Stimulated activated CD4-positive, alpha-beta T cell treated with anti-CD3 and anti-CD28 coated beads, Interleukin-1b, Interleukin-23, amount 100 ng/mL, for 1 hour (primary cell): ENCODE results near the gene MCHR1.

Source experiments
- DNase-seq, 2 donors: peaks; one replicate each; pipeline ENCODE4 v3.0.0-alpha.2; 2020; ENCODE audit warnings: low read depth in 2 of 2

The MCHR1 gene

DNA sequence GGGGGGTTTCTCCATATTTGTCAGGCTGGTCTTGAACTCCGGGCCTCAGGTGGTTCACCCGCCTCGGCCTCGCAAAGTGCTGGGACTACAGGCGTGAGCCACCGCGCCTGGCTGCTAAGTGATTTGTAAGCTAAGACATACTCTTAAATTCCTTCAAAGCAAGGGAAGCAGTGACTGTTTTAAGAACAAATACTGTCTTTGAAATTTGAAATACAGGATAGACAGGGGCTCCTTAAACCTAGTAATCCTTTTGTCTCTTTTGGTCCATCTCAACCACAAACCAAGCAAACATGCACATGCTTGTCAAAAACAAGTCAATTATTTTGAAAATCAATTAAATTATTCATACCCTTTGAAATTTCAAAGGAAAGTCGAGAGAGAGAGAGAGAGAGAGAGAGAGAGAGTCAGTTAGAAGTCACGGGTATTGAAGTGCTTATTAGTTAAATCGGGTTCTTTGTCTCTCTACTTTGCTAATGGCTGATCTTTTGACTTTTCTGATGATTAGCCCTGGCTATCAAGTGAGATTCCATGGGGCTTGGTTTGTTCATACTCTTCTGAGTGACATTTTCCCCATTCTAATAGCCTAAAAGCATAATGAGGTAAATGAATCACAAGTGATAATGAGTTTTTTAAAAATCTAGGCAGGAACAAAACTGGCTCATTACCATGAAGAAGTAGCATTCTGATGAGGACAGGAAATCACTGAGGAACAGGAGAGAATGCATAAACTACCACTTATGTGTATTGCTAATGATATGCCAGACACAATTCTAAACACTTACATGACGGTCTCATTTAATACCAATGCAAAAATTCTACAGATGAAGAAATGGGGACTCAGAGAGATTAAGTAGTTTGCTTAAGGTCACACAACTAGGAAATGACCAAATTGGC, 48.0 kb downstream of the MCHR1 start:
- no peak for DNase-seq

DNA sequence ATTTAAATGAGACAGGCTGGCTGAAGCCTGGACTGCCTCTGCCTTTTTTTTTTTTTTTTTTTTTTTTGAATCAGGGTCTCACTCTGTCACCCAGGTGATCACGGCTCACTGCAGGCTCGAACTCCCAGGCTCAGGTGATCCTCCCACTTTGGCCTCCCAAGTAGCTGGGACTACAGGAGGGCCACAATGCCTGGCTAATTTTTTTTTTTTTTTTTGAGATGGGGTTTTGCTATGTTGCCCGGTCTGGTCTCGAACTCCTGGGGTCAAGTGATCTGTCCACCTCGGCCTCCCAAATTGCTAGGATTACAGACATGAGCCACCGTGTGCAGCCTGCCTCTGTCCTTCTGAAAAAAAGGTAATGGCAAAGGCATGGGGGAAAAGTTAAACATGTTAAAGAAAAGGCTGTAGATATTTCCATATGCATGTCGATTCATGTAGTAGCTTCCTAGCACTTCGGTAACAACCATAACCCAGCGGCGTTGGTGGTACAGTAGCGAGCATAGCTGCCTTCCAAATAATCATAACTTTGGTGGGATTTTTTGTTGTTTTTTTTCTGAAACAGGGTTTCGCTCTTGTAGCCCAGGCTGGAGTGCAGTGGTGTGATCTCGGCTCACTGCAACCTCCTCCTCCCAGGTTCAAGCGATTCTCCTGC, 48.8 kb downstream of the MCHR1 start:
- DNase-seq: no peak

DNA sequence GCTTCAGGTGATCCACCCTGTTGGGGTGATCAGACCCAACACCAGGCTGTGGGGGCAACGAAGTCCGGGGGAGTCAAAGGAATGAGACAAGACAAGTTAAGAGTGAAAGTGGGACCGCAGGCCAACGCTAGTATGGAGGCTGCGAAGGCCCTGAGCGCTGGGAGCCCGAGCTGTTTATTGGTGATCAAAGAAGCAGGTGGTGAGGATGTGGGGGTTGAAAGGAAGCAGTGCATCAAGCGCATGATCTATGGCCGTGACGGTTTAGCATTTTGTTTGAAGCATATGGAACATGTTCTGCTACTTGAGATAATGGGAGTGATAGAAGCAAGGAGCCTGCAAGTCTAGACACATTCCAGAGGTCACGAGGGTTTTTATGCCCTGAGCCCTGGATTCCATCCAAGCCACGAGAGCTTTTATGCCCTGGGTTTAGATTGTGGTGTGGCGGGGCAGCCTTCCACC, 49.5 kb downstream of the MCHR1 start:
- DNase-seq: peak in 1 of 2 donors; percentile 38

DNA sequence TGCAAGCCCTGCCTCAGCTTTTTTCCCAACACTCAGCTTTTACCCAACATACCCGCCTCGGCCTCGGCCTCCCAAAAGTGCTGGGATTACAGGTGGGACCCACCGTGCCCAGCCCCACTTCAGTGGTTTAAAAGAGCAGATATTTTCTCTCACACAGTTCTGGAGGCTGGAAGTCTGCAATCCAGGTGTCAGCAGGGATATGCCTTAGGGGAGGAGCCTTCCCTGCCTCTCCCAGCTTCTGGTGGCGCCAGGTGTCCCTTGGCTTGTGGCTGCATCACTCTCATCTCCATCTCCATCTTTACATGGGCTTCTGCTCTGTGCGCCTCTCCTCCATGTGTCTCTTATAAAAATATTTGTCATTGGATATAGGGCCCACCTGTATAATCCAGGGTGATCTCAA, 50.0 kb downstream of the MCHR1 start:
- no peak for DNase-seq
